ENCODE measurements around the gene ZNF487.
A peak's percentile ranks its signal among the peaks of the same experiment; 100 is the strongest.
"Not testable (repeated sequence)": the region's sequence is repeated elsewhere in the genome, so short reads cannot be mapped to it uniquely, and the experiment has no call there.

Gene ZNF487

DNA sequence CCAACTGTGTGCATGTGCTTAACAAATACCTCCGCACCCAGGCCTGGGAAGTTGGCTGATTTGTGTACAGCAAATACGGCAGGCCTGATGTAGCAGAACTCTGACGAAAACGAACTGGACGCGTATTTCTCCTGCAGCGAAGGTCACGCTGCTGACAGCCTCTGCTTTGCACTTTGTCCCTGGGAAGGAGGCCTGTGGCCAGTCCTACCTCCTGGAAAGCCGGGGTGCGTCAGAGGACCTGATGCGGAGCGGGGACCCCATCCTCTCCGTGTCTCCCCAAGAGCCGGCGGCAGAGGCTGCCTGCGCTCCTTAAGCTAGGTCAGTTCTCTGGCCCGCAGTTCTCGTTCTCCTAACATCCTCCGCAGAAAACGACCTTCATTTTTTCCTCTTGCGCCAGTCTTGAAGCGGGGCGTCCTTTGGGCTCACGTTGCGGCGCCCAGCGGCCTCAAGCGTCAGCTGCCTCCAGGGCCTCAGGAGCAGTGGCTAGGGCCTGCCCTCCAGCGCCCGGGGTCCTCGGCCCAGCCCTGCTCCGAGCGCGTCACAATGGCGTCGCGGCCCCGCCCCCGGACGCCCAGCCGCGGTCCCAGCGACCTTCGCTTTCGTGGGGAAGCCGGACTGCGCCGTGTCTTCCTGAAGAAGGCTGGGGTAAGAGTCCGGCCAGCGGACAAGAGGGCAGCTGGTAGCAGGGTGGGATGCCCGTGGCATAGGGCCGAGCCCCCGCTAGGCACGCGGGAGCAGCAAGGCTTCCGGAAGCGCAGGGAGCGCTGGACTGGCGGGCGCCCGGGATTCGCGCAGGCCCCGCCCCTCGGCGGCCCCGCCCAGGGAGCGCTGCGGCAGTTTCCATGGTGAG, at the start of gene ZNF487:
TSS of gene ZNF487 (plus strand) at position 821 of the 850 bp plus-strand sequence. CDS start 38,703 bp downstream, outside the sequence.
- peak; percentile 90 for DNase-seq (ENCODE audit: low spot score)

- DNase-seq (ENCODE audit: low spot score), result no peak
These were observed 49.3 kb upstream of the ZNF487 start for GRCh38 chr10:43387678-43388032.

GRCh38 chr10:43389867-43390266, 47.0 kb upstream of the ZNF487 start:
- no peak for DNase-seq (ENCODE audit: low spot score)

DNA sequence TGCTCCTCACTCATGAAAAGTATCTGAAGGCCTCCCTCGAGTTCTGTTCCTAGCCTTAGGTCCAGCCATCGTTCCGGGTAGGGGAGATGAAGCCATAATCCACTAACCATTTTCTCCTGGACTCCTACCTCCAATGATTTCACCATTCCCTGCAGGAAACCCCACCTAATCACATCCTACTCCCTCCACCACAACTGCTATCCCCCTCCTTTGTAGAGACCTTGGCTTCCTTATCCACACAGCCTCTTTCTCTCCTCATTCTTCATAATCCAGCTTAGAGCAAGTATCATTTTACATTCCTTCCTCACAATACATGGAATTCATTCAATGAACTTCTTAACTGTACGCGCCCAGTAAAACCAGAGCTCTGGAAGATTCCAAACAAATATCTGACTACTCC, 46.6 kb upstream of the ZNF487 start:
- DNase-seq (ENCODE audit: low spot score), result no peak

GRCh38 chr10:43390759-43391158, 46.2 kb upstream of the ZNF487 start:
- DNase-seq (ENCODE audit: low spot score), result no peak

DNA sequence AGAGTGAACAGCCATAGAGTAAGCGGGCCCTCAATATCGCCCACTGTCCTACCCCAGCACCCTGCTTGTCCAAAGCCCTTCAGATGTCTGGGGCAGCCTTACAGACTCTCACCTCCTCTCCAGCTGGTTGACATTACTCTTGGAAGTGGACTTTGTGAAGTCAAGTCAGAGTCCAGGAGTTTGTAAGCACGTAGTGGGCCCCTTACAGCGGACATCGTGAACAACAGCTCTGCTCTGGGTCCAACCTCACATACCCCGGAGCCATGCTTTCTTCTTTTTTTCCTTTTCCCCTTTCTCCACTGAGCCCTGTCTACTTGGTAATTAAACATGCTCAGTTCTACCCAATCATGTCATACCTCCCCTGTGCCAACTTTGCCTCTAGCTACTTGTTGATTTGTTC, 45.4 kb upstream of the ZNF487 start:
- DNase-seq (ENCODE audit: low spot score), result no peak

DNA sequence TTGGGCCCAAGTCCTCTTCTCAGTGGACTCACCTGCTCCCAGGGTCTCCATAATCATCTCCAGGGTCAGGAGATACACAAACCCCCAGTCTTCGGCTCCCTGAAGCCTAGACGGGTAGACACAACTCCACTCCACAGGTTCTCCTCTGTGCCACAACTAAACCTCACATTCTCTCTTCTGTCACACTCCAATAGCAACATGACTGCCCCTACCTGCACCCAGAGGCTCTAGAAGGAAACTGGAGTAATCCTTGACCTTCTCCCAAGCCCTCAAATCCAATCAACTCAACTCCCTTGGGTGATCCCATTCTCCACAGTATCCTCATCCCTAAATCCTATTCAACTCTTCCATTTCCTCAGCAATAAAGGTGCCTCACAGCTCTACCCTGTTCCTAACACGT, 44.2 kb upstream of the ZNF487 start:
- no peak for DNase-seq (ENCODE audit: low spot score)

DNA sequence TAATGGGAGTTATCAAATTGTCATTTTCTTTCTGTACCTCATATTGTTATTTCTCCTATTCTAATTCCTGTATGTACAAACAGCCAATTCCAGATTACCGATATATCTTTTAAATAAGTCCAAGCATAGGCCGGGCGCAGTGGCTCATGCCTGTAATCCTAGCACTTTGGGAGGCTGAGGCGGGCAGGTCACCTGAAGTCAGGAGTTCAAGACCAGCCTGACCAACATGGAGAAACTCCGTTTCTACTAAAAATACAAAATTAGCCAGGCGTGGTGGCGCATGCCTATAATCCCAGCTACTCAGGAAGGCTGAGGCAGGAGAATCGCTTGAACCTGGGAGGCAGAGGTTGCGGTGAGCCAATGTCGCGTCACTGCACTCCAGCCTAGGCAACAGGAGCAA, 43.7 kb upstream of the ZNF487 start:
- DNase-seq (ENCODE audit: low spot score), result not testable (repeated sequence)

GRCh38 chr10:43393606-43394360, 43.1 kb upstream of the ZNF487 start:
- DNase-seq (ENCODE audit: low spot score), result no peak

DNA sequence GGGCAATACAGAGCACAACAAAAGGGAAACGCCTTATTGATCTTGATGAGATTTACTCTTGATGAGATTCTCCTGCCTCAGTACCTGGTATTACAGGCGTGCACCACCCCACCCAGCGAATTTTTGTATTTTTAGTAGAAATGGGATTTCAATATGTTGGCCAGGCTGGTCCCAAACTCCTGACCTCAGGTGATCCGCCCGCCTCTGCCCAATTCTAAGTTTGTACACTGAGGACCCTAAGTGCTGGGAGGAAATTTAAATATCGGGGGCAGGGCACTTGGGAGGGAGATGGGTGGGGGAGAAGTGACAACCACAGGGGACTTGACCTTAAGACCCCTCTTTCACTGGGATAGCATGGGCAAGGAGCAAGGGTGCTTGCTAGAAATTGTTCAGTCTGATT, 42.0 kb upstream of the ZNF487 start:
- no peak for DNase-seq (ENCODE audit: low spot score)

DNA sequence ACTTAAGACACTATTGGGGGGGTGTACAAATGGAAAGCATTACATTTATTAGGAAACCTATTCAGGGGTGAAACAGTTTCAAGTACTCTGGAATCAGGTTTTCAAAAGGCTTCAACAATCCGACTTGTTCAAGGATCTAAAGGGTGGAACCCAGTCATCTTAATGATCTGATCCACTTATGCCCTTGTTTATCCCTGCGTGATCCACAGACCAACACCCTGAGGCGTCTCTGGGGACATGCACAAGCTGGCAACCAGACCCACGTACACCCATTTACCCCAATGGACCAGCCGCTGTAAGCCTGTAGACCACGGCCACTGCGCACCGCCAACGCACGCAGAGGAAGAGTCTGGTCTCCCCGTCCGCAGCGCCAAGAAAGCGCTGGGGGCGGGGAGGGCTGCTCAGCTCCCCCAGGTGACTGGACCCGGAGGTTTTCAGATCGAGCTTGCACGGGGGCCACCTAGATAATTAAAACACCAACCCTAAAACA, 41.3 kb upstream of the ZNF487 start:
- DNase-seq (ENCODE audit: low spot score), result no peak

- DNase-seq (ENCODE audit: low spot score), result peak; percentile 82
These were observed 40.6 kb upstream of the ZNF487 start for GRCh38 chr10:43396061-43396927.

GRCh38 chr10:43396928-43397624, 39.8 kb upstream of the ZNF487 start:
- peak; percentile 87 for DNase-seq (ENCODE audit: low spot score)

DNA sequence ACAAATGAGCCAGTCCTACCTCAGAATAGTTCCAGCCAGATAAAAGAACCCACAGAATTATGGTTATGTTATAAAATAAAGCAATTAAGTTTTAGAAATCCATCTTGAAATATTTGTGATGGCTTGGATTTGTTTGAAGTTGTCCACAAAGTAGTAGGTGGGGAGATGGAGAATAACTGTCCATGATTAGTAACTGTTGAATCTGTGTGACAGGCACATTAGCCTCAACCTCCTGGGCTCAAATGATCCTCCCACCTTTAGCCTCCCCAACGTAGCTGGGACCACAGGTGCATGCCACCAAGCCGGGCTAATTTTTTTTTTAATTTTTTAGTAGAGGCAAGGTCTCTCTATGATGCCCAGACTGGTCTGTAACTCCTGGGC, 38.0 kb upstream of the ZNF487 start:
- DNase-seq (ENCODE audit: low spot score), result no peak

GRCh38 chr10:43399320-43400310, 37.3 kb upstream of the ZNF487 start:
- no peak for DNase-seq (ENCODE audit: low spot score)

GRCh38 chr10:43401627-43402026, 35.3 kb upstream of the ZNF487 start:
- DNase-seq (ENCODE audit: low spot score), result no peak

DNA sequence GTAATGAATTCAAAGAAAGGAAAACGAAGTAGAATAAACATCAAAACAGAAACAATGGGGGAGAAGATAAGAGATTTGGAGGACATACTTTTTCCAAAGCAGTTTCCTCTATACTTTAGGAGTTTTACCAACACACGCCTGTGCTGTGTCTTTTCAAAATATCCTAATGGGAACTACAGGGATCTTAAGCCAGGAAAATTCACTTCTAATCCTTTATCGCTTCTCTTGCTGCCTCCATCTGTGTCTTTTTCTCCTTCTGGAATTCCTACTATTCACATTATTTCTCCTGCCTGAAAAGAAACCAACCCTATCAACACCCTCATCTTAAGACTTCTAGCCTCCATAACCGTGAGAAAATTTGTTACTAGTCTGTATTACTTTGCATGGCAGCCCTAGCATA, 34.7 kb upstream of the ZNF487 start:
- DNase-seq (ENCODE audit: low spot score), result no peak

DNA sequence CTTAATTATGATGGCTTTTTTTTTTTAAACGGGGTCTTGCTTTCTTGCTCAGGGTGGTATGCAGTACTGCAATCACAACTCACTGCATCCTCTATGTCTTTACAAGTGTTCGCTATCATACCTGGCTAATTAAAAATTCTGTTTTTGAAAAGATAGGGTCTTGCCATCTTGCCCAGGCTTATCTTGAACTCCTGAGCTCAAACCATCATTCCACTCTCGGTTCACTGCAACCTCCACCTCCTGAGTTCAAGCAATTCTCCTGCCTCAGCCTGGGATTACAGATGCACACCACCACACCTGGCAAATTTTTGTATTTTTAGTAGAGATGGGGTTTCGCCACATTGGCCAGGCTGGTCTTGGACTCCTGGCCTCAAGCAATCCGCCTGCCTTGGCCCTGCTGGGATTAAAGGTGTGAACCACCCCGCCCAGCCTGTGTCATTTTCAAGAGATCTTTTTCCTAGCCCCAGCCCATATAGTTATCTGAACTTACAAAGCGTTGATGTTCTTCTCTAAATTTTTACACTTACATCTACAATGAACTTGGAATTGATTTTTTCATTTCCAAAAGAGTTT, 33.9 kb upstream of the ZNF487 start:
- DNase-seq (ENCODE audit: low spot score), result no peak

DNA sequence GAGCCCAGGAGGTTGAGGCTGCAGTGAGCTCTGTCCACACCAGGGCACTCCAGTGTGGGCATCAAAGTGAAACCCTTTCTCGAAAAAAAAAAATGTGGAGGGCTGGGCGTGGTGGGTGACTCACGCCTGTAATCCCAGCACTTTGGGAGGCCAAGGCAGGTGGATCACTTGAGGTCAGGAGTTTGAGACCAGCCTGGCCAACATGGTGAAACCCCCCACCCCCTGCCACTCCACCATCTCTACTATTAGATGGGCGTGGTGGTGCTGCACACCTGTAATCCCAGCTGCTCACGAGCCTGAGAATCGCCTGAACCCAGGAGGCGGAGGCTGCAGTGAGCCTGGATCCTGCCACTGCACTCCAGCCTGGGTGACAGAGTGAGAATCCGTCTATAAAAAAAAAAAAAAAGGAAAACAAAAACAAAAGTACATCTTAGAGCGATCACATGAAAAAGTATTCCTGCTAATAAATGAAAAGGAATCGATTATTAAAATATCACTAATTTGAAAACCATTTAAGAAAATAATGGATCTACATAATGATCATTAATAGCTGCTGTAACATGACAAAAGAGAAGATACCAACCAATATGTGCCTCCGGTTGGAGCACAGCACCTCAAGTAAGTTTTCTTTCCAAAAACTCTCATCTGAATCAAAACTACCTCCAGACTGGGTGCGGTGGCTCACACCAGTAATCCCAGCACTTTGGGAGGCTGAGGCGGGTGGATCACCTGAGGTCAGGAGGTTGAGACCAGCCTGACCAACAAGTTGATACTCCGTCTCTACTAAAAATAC, 32.8 kb upstream of the ZNF487 start:
- DNase-seq (ENCODE audit: low spot score), result no peak

Data from germinal center (tissue), 1 donor.